A673 (cell line): ENCODE measurements around the gene FZD4. TPM values are rescaled to one million over a fixed set of nuclear protein-coding genes. Genes with fewer than 3 reads are reported as not detected.

ENCODE experiments used
- BruUV-seq: library from RNA; stranded (reverse); fragments of 400-500 nt; replicated peaks from 2 replicates; lab custom pipeline; 2021; lab: Mats Ljungman, UMichigan
- CTCF ChIA-PET: fragments of 300-600 bp; sonication (Branson Sonifier 250); formaldehyde crosslinking; loops from one replicate; lab custom pipeline; 2022; ENCODE audit warnings: antibody characterized with exemption; lab: Charles Lee
- POLR2A ChIA-PET: fragments of 300-600 bp; sonication (Branson Sonifier 250); formaldehyde crosslinking; loops from one replicate; lab custom pipeline; 2022; ENCODE audit warnings: antibody characterized with exemption; ENCODE audit not compliant: low non-redundant PET; lab: Charles Lee
- DNase-seq: peaks from one replicate; pipeline ENCODE4 v3.0.0-alpha.2; 2015; ENCODE audit warnings: low spot score
- H3K27ac ChIP-seq: fragments of 200-600 bp; sonication (generic); 2 replicates; pipeline ENCODE4 v1.5.1; 2016; ENCODE audit warnings: mixed run types, low read depth, mild to moderate bottlenecking, mixed read lengths, antibody characterized with exemption, low read length; ENCODE audit not compliant: poor library complexity, severe bottlenecking
- H3K27me3 ChIP-seq: fragments of 200-600 bp; sonication (generic); replicated peaks from 2 replicates; pipeline ENCODE4 v1.6.1; 2017; ENCODE audit warnings: mixed run types, low read depth, mild to moderate bottlenecking, mixed read lengths, antibody characterized with exemption, low read length; ENCODE audit not compliant: insufficient read depth, poor library complexity
- H3K36me3 ChIP-seq: fragments of 200-600 bp; sonication (generic); 2 replicates; pipeline ENCODE4 v1.6.1; 2016; ENCODE audit warnings: mixed run types, mild to moderate bottlenecking, mixed read lengths, antibody characterized with exemption, low read length; ENCODE audit not compliant: insufficient read depth, poor library complexity, severe bottlenecking
- H3K4me1 ChIP-seq: fragments of 200-600 bp; sonication (generic); 2 replicates; pipeline ENCODE4 v1.6.1; 2017; ENCODE audit warnings: mixed run types, mild to moderate bottlenecking, mixed read lengths, antibody characterized with exemption, low read length; ENCODE audit not compliant: insufficient read depth, poor library complexity, severe bottlenecking
- H3K4me3 ChIP-seq: fragments of 200-600 bp; sonication (generic); 2 replicates; pipeline ENCODE4 v1.5.1; 2016; ENCODE audit warnings: low read depth, mixed run types, mild to moderate bottlenecking, mixed read lengths, low read length; ENCODE audit not compliant: poor library complexity, severe bottlenecking
- H3K9me3 ChIP-seq: fragments of 200-600 bp; sonication (generic); 2 replicates; pipeline ENCODE4 v1.6.1; 2016; ENCODE audit warnings: mixed run types, low read depth, mild to moderate bottlenecking, mixed read lengths, antibody characterized with exemption, low read length; ENCODE audit not compliant: poor library complexity, severe bottlenecking
- EZH2 ChIP-seq: fragments of 200-600 bp; sonication (generic); IDR thresholded peaks from 2 replicates; pipeline ENCODE4 v1.6.1; 2017; ENCODE audit warnings: borderline replicate concordance, low read depth, mild to moderate bottlenecking, mixed read lengths, antibody characterized with exemption, low read length; ENCODE audit not compliant: poor library complexity, severe bottlenecking
- intact Hi-C: fragments of 100-400 bp; cut with micrococcal nuclease; formaldehyde crosslinking; loops from one replicate; pipeline ENCODE4 v1.10.0; 2022; ENCODE audit not compliant: unreplicated experiment
- total RNA-seq: library from RNA; stranded (reverse); gene quantifications from 2 replicates; pipeline ENCODE4 v1.2.3, GENCODE V29; 2021
- TF ChIP-seq, protein P1 (sequence below): fragments of 300-800, 200-600 bp; sonication (generic); conservative IDR thresholded peaks from 2 replicates; pipeline ENCODE4 v1.5.1; 2017; ENCODE audit warnings: low read depth, mild to moderate bottlenecking, antibody characterized with exemption, low read length, moderate library complexity, mixed read lengths

The FZD4 gene
- total RNA-seq, 1 experiment from 2014 or later: 89.1 TPM

DNA sequence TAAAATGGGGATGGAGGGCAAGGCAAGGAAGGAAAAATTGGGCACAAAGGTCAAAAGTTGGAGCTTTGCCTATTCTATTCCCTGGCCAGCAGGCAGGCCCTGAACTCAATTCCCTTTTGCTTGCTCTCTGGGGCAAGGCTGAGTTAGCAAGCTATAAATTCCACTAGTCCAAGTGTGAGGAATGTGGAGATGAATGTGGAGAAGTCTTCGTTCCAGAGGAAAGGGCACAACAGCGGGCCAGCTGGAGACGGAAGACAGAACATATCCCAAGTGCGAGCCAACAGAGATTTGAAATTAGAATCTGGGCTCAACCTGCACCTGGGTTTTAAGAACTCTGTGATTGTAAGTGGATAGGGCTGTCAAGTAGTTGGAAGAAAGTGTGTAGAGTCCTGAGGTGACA, 29.5 kb upstream of the FZD4 start:
- no peak for DNase-seq
- Histone ChIP-seq H3K36me3 (no peaks in the 10 kb centered on the region), H3K9me3 (no peaks in the 10 kb centered on the region), H3K4me1 (peaks cover 35% of the 10 kb centered on the region), H3K27me3 (no peaks in the 10 kb centered on the region), H3K27ac (no peak overlapping the region), H3K4me3 (no peak overlapping the region)
- no peak for TF ChIP-seq EZH2
- TF ChIP-seq, protein P1, sequence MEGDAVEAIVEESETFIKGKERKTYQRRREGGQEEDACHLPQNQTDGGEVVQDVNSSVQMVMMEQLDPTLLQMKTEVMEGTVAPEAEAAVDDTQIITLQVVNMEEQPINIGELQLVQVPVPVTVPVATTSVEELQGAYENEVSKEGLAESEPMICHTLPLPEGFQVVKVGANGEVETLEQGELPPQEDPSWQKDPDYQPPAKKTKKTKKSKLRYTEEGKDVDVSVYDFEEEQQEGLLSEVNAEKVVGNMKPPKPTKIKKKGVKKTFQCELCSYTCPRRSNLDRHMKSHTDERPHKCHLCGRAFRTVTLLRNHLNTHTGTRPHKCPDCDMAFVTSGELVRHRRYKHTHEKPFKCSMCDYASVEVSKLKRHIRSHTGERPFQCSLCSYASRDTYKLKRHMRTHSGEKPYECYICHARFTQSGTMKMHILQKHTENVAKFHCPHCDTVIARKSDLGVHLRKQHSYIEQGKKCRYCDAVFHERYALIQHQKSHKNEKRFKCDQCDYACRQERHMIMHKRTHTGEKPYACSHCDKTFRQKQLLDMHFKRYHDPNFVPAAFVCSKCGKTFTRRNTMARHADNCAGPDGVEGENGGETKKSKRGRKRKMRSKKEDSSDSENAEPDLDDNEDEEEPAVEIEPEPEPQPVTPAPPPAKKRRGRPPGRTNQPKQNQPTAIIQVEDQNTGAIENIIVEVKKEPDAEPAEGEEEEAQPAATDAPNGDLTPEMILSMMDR: no peak
- BruUV-seq: no TSS peak
- ChIA-PET POLR2A (no interaction called here), CTCF (no interaction called here)
- intact Hi-C loops: no loop called here

DNA sequence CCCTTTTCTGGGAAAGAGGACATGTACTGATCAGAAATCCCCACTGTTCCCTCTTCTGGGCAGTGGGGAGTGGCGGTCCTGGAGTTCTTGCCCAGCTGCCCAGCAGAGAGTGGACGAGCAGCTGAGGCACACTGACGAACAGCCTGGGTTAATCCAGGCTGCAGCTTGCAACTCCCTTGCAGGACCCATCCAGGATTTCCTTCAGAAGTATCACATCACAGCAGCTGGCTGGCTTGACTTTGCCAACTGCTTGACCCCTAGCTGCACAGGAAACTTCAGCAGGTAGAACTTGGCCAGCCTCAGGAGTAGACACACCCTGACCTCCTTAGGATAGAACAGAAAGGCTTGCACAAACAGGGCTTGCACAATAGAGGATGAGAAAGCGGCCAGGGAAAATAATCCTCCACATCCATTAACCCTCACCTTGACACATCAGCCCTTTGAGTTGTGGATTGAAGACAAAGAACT, 27.9 kb upstream of the FZD4 start:
- CTCF ChIA-PET: interaction anchor here (0.6 kb wide), 1 partner anchor 13 kb away, joined by 13 read pairs; no protein-coding TSS in a partner anchor
- POLR2A ChIA-PET: no interaction called here
- Histone ChIP-seq H3K27ac (no peak overlapping the region), H3K4me1 (peaks cover 35% of the 10 kb centered on the region), H3K9me3 (no peaks in the 10 kb centered on the region), H3K27me3 (no peaks in the 10 kb centered on the region), H3K4me3 (no peak overlapping the region), H3K36me3 (no peaks in the 10 kb centered on the region)
- DNase-seq: no peak
- BruUV-seq: no TSS peak
- intact Hi-C loops: no loop called here
- TF ChIP-seq, protein P1: no peak
- TF ChIP-seq EZH2: no peak

DNA sequence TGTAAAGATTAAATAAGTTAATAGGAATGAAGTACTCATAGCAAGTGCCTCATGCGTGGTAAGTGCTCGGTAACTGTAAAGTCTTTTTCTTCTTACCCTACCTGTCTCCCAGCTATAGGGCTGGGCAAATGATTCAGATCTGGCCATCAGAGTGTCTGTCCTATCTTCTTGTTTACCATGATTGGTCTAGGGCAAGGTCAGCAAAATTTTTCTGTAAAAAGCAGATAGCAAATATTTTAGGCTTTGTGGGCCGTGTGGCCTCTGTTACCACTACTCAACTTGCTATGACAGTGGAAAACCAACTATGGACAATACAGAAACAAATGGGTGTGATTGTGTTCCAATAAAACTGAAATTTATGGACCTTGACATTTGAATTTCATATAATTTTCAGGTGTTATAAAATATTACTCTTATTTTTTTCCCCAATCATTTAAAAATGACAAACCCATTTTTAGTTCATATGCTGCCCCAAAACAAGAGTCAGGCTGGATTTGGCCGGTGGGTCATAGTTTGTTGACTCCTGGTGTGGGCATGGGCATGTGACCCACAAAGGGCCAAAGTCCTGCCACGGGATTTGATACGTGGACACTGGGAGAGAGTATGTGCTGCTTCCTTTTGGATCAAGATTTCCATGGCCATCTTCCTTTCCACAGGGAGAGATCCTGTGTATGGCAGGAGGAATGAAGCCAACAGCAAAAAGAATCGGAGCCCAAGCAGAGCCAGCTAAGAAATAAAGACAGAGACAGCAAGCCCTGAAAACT, 26.8 kb upstream of the FZD4 start:
- Histone ChIP-seq H3K27me3 (no peaks in the 10 kb centered on the region), H3K9me3 (no peaks in the 10 kb centered on the region), H3K4me1 (peaks cover 25% of the 10 kb centered on the region), H3K36me3 (no peaks in the 10 kb centered on the region), H3K4me3 (no peak overlapping the region), H3K27ac (no peak overlapping the region)
- intact Hi-C loops: no loop called here
- POLR2A ChIA-PET: no interaction called here
- no TSS peak for BruUV-seq
- TF ChIP-seq EZH2: no peak
- TF ChIP-seq, protein P1: no peak
- no peak for DNase-seq
- CTCF ChIA-PET: no interaction called here
